Pancreas (tissue), 10 donors: ENCODE data around the gene ZNF841. TPM values are rescaled to one million over a fixed set of nuclear protein-coding genes. Genes with fewer than 3 reads are reported as not detected.
A peak's percentile ranks its signal among the peaks of the same experiment; 100 is the strongest.

Experiments
- ATAC-seq, 4 donors: fragments of 200-7000 bp; cut with Tn5 transposase; one replicate each; pipeline versions ENCODE4 v1.8.0 to v1.9.1; 2020; ENCODE audit warnings: mild to moderate bottlenecking in 4 of 4, moderate library complexity in 4 of 4
- DNase-seq, 6 donors: peaks; one replicate each; pipeline ENCODE4 v3.0.0-alpha.2; 2020
- FAIRE-seq: peaks from 2 replicates; lab custom pipeline; 2012; peaks lifted over from hg19 to GRCh38; lab: Jason Lieb, UNC
- H3K27ac ChIP-seq, 4 donors: fragments of 200-600 bp; sonication (generic); 1 replicate in 3 of 4; 2 replicates in 1 of 4; pipeline versions ENCODE4 v1.5.0 to v1.8.0; 2020
- H3K27me3 ChIP-seq, 4 donors: fragments of 200-600 bp; one replicate each; pipeline ENCODE4 v1.8.0; 2021
- H3K36me3 ChIP-seq, 3 donors: fragments of 200-600 bp; sonication (generic) in 1 of 3; one replicate each; pipeline versions ENCODE4 v1.5.0 to v1.8.0; 2020 to 2021
- H3K4me1 ChIP-seq, 3 donors: fragments of 200-600 bp; one replicate each; pipeline ENCODE4 v1.8.0; 2021
- H3K4me3 ChIP-seq, 4 donors: fragments of 200-600 bp; sonication (generic) in 2 of 4; one replicate each; pipeline versions ENCODE4 v1.5.0 to v1.8.0; 2020 to 2021
- H3K9me3 ChIP-seq, 4 donors: fragments of 200-600 bp; one replicate each; pipeline ENCODE4 v1.8.0; 2021
- WGBS, 2 donors: extraction: QIAGEN DNeasy Blood & Tissue Kit; methylation state at CpG; one replicate each; pipeline ENCODE4 v1.1.7; 2013; 5-methylcytosine and 5-hydroxymethylcytosine counted together
- intact Hi-C, 3 donors: fragments of 100-400 bp; cut with DNase I; formaldehyde crosslinking; loops; one replicate each; pipeline versions ENCODE4 v1.11.1 to v1.14.2; 2022
- polyA plus RNA-seq, 2 donors: library from polyadenylated mRNA; stranded (reverse); fragments of 200-250 nt; gene quantifications; one replicate each; pipeline ENCODE4 v1.2.3, GENCODE V29; 2013
- total RNA-seq, 6 donors: library from RNA; stranded (reverse); fragmentation: NEBNext Ultra II Directional in 4 of 6; extraction: Animal tissue kit (Norgen Biotek cat#: 25700) in 4 of 6; gene quantifications; one replicate each; pipeline versions ENCODE4 v1.2.1 to v1.2.4, GENCODE V29; 2021 to 2023
- TF ChIP-seq, protein P1 (sequence below), 4 donors: fragments of 200-600 bp; sonication (generic) in 3 of 4; IDR thresholded peaks; one replicate each; pipeline versions ENCODE4 v1.5.0 to v1.8.0; 2021; ENCODE audit warnings: antibody characterized with exemption in 4 of 4
- donor health status: healthy with polysubstance abuse.
- donor health status: DM: no; HTN: no; CAD: no; lungs with moderate emphysema.
- donor health status: DM: no; HTN: no; CAD: no.
- donor health status: control.
- donor health status: control.
- donor health status: Bipolar disorder and iron deficiency.
- donor health status: DM: yes; HTN: yes; CAD: no.
- donor health status: DM: no; HTN: no; CAD: no.
- donor health status: DM: no; HTN: no; CAD: no.
- donor health status: DM: yes; HTN: yes; CAD: no.

Gene ZNF841
- total and polyA plus RNA-seq, 8 donors, result 7.6 to 20.2 (median 12.3) TPM

- H3K4me3 ChIP-seq, result peak within 1 kb of the TSS; percentile 65 to 87 (median 74)
- FAIRE-seq, result no peak
- peak; percentile 84 to 99 (median 98) for DNase-seq
- H3K27me3 ChIP-seq, result no peaks in the 10 kb centered on the region
- TF ChIP-seq, protein P1, sequence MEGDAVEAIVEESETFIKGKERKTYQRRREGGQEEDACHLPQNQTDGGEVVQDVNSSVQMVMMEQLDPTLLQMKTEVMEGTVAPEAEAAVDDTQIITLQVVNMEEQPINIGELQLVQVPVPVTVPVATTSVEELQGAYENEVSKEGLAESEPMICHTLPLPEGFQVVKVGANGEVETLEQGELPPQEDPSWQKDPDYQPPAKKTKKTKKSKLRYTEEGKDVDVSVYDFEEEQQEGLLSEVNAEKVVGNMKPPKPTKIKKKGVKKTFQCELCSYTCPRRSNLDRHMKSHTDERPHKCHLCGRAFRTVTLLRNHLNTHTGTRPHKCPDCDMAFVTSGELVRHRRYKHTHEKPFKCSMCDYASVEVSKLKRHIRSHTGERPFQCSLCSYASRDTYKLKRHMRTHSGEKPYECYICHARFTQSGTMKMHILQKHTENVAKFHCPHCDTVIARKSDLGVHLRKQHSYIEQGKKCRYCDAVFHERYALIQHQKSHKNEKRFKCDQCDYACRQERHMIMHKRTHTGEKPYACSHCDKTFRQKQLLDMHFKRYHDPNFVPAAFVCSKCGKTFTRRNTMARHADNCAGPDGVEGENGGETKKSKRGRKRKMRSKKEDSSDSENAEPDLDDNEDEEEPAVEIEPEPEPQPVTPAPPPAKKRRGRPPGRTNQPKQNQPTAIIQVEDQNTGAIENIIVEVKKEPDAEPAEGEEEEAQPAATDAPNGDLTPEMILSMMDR (IDR thresholded peaks at IDR 0.05), result peak; percentile 38 to 63 (median 59)
- H3K27ac ChIP-seq, result peak within 1 kb of the TSS; percentile 85 to 97 (median 95)
- H3K4me1 ChIP-seq, result peaks cover 6 to 11% (median 7%) of the 10 kb centered on the region in 3 donors
- H3K36me3 ChIP-seq, result no peaks in the 10 kb centered on the region
- intact Hi-C loops, result loop anchor here in 2 of 3 donors (5.0 to 10.0 kb wide), 2 partner anchors 98 to 105 kb away; no protein-coding TSS in a partner anchor
- WGBS, 2 donors, result 0 to 1% methylated on average over 49 of the region's 49 CpGs
- ATAC-seq, result peak; percentile 96 to 99 (median 98)
- no peaks in the 10 kb centered on the region for H3K9me3 ChIP-seq
These were observed 43.9 kb upstream of the ZNF841 start, which contains the start of gene ZNF616 for GRCh38 chr19:52139252-52140031. TSS of gene ZNF616 (minus strand) at chr19:52139938. CDS start at chr19:52130512, 9,426 bp downstream.

- FAIRE-seq (no peak), DNase-seq (no peak), ATAC-seq (no peak)
- intact Hi-C loops, result loop anchor here in 2 of 3 donors (5.0 to 10.0 kb wide), 2 partner anchors 98 to 106 kb away; no protein-coding TSS in a partner anchor
- WGBS, 2 donors, result 0 to 1% methylated on average over 7 of the region's 7 CpGs
- TF ChIP-seq, protein P1 (IDR thresholded peaks at IDR 0.05), result no peak
- peak overlapping the region; percentile 65 to 87 (median 74) for H3K4me3 ChIP-seq
- H3K9me3 ChIP-seq, result no peaks in the 10 kb centered on the region
- H3K36me3 ChIP-seq, result no peaks in the 10 kb centered on the region
- H3K27me3 ChIP-seq, result no peaks in the 10 kb centered on the region
- peak overlapping the region; percentile 85 to 97 (median 95) for H3K27ac ChIP-seq
- H3K4me1 ChIP-seq, result peaks cover 6 to 11% (median 7%) of the 10 kb centered on the region in 3 donors
These were observed 43.4 kb upstream of the ZNF841 start for GRCh38 chr19:52138983-52139251.

GRCh38 chr19:52138278-52138982 is 42.9 kb upstream of the ZNF841 start:
- H3K4me3 ChIP-seq, result peak overlapping the region; percentile 65 to 87 (median 74)
- TF ChIP-seq, protein P1 (IDR thresholded peaks at IDR 0.05), result no peak
- H3K36me3 ChIP-seq, result no peaks in the 10 kb centered on the region
- intact Hi-C loops, result loop anchor here in 2 of 3 donors (5.0 to 10.0 kb wide), 2 partner anchors 99 to 106 kb away; no protein-coding TSS in a partner anchor
- no peaks in the 10 kb centered on the region for H3K27me3 ChIP-seq
- DNase-seq (peak in 3 of 6 donors; percentile 6 to 66 (median 15)), ATAC-seq (peak in 2 of 4 donors; percentile 36 to 43), FAIRE-seq (no peak)
- peaks cover 6 to 11% (median 7%) of the 10 kb centered on the region in 3 donors for H3K4me1 ChIP-seq
- WGBS, 2 donors, result 5 to 10% methylated on average over 14 of the region's 14 CpGs
- no peaks in the 10 kb centered on the region for H3K9me3 ChIP-seq
- H3K27ac ChIP-seq, result peak overlapping the region; percentile 85 to 97 (median 95)

GRCh38 chr19:52120286-52120685 is 24.7 kb upstream of the ZNF841 start:
- intact Hi-C loops, result no loop called here
- TF ChIP-seq, protein P1 (IDR thresholded peaks at IDR 0.05), result no peak
- no peaks in the 10 kb centered on the region for H3K4me1 ChIP-seq
- H3K9me3 ChIP-seq, result peaks cover 0 to 40% (median 16%) of the 10 kb centered on the region in 4 donors
- H3K36me3 ChIP-seq, result peaks cover 8 to 88% (median 55%) of the 10 kb centered on the region in 3 donors
- ATAC-seq (no peak), DNase-seq (no peak), FAIRE-seq (no peak)
- H3K27me3 ChIP-seq, result no peaks in the 10 kb centered on the region
- H3K27ac ChIP-seq, result no peak overlapping the region
- no peak overlapping the region for H3K4me3 ChIP-seq
- 98% methylated on average over 3 of the region's 3 CpGs for WGBS, 2 donors
